Transverse colon (tissue), 3 donors: ENCODE data around the gene TTBK1.

Experiments
- EP300 ChIP-seq: sonication (generic); formaldehyde crosslinking; IDR thresholded peaks from one replicate; pipeline ENCODE4 v1.6.1; 2017; ENCODE audit warnings: antibody characterized with exemption, low read depth
- TF ChIP-seq, protein P1 (sequence below), 5 experiments: fragments of 200-600 bp in 3 of 5; fragments of 450-650 bp in 2 of 5; sonication (generic) in 3 of 5; IDR thresholded peaks; 1 replicate in 2 of 5; 2 replicates in 3 of 5; pipeline ENCODE4 v1.5.1; 2016 to 2017; ENCODE audit warnings: antibody characterized with exemption in 5 of 5, inconsistent platforms in 3 of 5, mild to moderate bottlenecking in 2 of 5, moderate library complexity in 1 of 5

DNA sequence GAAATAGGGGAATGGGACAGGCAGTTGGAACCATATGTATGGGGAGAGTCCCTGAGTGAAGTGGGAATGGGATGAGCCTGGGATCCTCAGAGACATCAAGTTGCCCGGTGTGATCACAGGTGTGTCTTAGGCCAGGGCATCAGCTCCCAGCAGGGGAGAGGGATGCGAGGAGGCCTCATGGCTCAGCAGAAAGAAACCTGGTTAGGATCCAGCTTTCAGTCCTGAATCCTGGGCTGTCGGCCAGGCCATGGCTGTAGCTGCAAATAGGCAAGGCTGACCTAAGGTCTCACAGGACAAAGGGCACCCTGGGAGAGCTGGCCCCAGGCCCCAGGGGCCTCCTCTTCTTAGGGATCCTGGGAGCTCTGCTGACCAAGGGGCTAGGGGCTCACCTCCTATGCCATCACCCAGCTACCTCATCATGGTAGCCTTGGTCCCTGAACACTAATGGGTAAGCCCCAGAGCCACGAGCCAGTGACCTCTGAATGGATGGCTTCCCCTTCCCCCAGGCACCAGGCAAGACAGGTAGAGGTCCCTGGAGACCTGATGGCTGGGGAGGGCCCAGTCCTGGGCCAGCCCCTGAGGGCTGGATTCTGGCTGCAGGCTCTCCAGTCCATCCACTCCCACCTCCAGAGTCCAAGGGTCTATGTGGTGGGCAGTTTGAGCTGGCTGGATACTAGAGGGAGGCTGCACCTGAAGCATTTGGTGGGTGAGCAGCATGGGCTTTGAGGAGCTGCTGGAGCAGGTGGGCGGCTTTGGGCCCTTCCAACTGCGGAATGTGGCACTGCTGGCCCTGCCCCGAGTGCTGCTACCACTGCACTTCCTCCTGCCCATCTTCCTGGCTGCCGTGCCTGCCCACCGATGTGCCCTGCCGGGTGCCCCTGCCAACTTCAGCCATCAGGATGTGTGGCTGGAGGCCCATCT lies 54.6 kb downstream of the TTBK1 start, which contains the start of gene SLC22A7:
- TF ChIP-seq, protein P1, sequence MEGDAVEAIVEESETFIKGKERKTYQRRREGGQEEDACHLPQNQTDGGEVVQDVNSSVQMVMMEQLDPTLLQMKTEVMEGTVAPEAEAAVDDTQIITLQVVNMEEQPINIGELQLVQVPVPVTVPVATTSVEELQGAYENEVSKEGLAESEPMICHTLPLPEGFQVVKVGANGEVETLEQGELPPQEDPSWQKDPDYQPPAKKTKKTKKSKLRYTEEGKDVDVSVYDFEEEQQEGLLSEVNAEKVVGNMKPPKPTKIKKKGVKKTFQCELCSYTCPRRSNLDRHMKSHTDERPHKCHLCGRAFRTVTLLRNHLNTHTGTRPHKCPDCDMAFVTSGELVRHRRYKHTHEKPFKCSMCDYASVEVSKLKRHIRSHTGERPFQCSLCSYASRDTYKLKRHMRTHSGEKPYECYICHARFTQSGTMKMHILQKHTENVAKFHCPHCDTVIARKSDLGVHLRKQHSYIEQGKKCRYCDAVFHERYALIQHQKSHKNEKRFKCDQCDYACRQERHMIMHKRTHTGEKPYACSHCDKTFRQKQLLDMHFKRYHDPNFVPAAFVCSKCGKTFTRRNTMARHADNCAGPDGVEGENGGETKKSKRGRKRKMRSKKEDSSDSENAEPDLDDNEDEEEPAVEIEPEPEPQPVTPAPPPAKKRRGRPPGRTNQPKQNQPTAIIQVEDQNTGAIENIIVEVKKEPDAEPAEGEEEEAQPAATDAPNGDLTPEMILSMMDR (IDR thresholded peaks at IDR 0.05): no peak
- TF ChIP-seq EP300: no peak
